ENCODE data around the gene NUP93. TPM values are rescaled to one million over a fixed set of nuclear protein-coding genes. Genes with fewer than 3 reads are reported as not detected.

The NUP93 gene
- total and polyA plus RNA-seq, 2 donors (not counting 3 experiments of a cell fraction or from before 2014, with no cell fraction given), result 62.3 to 124 TPM

- Histone ChIP-seq H4K20me1 (replicated peaks; ENCODE audit: control insufficient read depth, extremely low read depth, insufficient read depth, low read length) (no peaks in the 10 kb centered on the region), H2AFZ (ENCODE audit: low read depth, low read length) (peak overlapping the region; percentile 40), H3K27me3 (ENCODE audit: control insufficient read depth in 2 of 2, insufficient read depth in 2 of 2, low read length in 2 of 2) (no peaks in the 10 kb centered on the region), H3K9me1 (replicated peaks; ENCODE audit: control insufficient read depth, extremely low read depth, insufficient read depth, low read length) (no peaks in the 10 kb centered on the region), H3K9ac (replicated peaks; ENCODE audit: extremely low read depth, insufficient read depth, low read length) (no peak overlapping the region), H3K9me3 (replicated peaks; ENCODE audit: control insufficient read depth, insufficient read depth, low read length) (no peaks in the 10 kb centered on the region), H3K27ac (ENCODE audit: insufficient read depth, low read depth, low read length) (no peak overlapping the region), H3K4me1 (ENCODE audit: control insufficient read depth, extremely low read depth, insufficient read depth, low read length) (peaks cover 2% of the 10 kb centered on the region), H3K79me2 (ENCODE audit: control insufficient read depth, insufficient read depth, low read length) (no peaks in the 10 kb centered on the region), H3K4me2 (ENCODE audit: insufficient read depth, low read length) (no peak overlapping the region), H3K36me3 (ENCODE audit: control insufficient read depth in 2 of 2, extremely low read depth in 1 of 2, insufficient read depth in 2 of 2, low read length in 2 of 2) (no peaks in the 10 kb centered on the region), H3K4me3 (replicated peaks in 1 of 3; ENCODE audit: insufficient read depth in 1 of 3, low read depth in 1 of 3, low read length in 3 of 3) (no peak overlapping the region)
- intact Hi-C loops (cut with micrococcal nuclease), result no loop called here
- ChIA-PET POLR2A (no interaction called here), CTCF (interaction anchor here (0.7 to 14.8 kb wide), 4 partner anchors 9 to 60 kb away, joined by 3 to 231 read pairs (median 3); no protein-coding TSS in a partner anchor)
- no peak for FAIRE-seq
- no TSS peak for BruUV-seq (replicated peaks)
- dilution Hi-C loops (cut with MboI; ENCODE audit: extremely low pct_ligation_motif_present, low sequenced_read_pairs), result no loop called here
- DNase-seq (ENCODE audit: low read depth, low spot score), result peak; percentile 60
- TF ChIP-seq GATA2 (IDR thresholded peaks at IDR 0.05; ENCODE audit: insufficient read depth, insufficient read length, low read depth, low read length) (no peak), CTCF (IDR thresholded peaks at IDR 0.05; ENCODE audit: extremely low read depth in 1 of 2, insufficient read depth in 1 of 2, low read depth in 1 of 2, low read length in 2 of 2) (no peak), POLR2AphosphoS5 (IDR thresholded peaks at IDR 0.05; ENCODE audit: insufficient read depth, low read depth, low read length) (no peak), FOS (IDR thresholded peaks at IDR 0.05; ENCODE audit: borderline replicate concordance, insufficient read depth, low read length) (no peak), EZH2 (IDR thresholded peaks at IDR 0.05; ENCODE audit: borderline replicate concordance, low read depth, low read length, severe bottlenecking) (no peak), POLR2A (IDR thresholded peaks at IDR 0.05; ENCODE audit: low read depth, low read length) (no peak), JUN (IDR thresholded peaks at IDR 0.05; ENCODE audit: borderline replicate concordance, insufficient read depth, insufficient read length, low read depth) (no peak), MYC (IDR thresholded peaks at IDR 0.05; ENCODE audit: low read depth, low read length) (no peak), MAX (IDR thresholded peaks at IDR 0.05; ENCODE audit: insufficient read depth, insufficient read length) (no peak)
These were observed 126.0 kb downstream of the NUP93 start for GRCh38 chr16:56855946-56856345.
